Naive B cell (primary cell): Measurements from ENCODE around the gene ZNF500. TPM values are rescaled to one million over a fixed set of nuclear protein-coding genes. Genes with fewer than 3 reads are reported as not detected.

ENCODE experiments used
- ATAC-seq, 2 donors: fragments of 150-1000 bp; cut with Tn5 transposase; 2 replicates each; pipeline ENCODE4 v1.10.0; 2021; ENCODE audit warnings: low read depth in 2 of 2, mild to moderate bottlenecking in 2 of 2, moderate library complexity in 2 of 2
- DNase-seq: peaks from one replicate; pipeline ENCODE4 v3.0.0; 2022
- H3K27ac Mint-ChIP-seq, 6 donors: one replicate each; pipeline ENCODE4 v1.8.0; 2020 to 2022; ENCODE audit warnings: mild to moderate bottlenecking in 6 of 6, mixed read lengths in 6 of 6, moderate library complexity in 5 of 6, inconsistent platforms in 2 of 6
- H3K27me3 Mint-ChIP-seq, 3 donors: one replicate each; pipeline ENCODE4 v1.8.0; 2021 to 2022; ENCODE audit warnings: mixed read lengths in 3 of 3, mild to moderate bottlenecking in 1 of 3
- H3K36me3 Mint-ChIP-seq, 2 donors: one replicate each; pipeline ENCODE4 v1.8.0; 2020 to 2022; ENCODE audit warnings: mixed read lengths in 2 of 2, inconsistent platforms in 1 of 2, mild to moderate bottlenecking in 1 of 2
- H3K4me1 Mint-ChIP-seq, 3 donors: one replicate each; pipeline ENCODE4 v1.8.0; 2020 to 2022; ENCODE audit warnings: mixed read lengths in 3 of 3, inconsistent platforms in 1 of 3, mild to moderate bottlenecking in 1 of 3, moderate library complexity in 1 of 3
- H3K4me3 Mint-ChIP-seq, 8 donors: one replicate each; pipeline ENCODE4 v1.8.0; 2020 to 2022; ENCODE audit warnings: mild to moderate bottlenecking in 8 of 8, mixed read lengths in 8 of 8, moderate library complexity in 8 of 8, inconsistent platforms in 2 of 8
- H3K9me3 Mint-ChIP-seq, 7 donors: one replicate each; pipeline ENCODE4 v1.8.0; 2020 to 2022; ENCODE audit warnings: mixed read lengths in 7 of 7, mild to moderate bottlenecking in 5 of 7, inconsistent platforms in 2 of 7, moderate library complexity in 1 of 7
- polyA plus RNA-seq, 6 donors: library from polyadenylated mRNA; unstranded; fragments of 300-500 nt; fragmentation: Illumina TruSeq; gene quantifications; one replicate each; pipeline ENCODE4 v1.2.3, GENCODE V29; 2021; ENCODE audit warnings: low read depth in 6 of 6

Gene ZNF500
- polyA plus RNA-seq, 6 donors from 2014 or later, result 6.7 to 19.9 (median 14.1) TPM; not detected in 1

DNA sequence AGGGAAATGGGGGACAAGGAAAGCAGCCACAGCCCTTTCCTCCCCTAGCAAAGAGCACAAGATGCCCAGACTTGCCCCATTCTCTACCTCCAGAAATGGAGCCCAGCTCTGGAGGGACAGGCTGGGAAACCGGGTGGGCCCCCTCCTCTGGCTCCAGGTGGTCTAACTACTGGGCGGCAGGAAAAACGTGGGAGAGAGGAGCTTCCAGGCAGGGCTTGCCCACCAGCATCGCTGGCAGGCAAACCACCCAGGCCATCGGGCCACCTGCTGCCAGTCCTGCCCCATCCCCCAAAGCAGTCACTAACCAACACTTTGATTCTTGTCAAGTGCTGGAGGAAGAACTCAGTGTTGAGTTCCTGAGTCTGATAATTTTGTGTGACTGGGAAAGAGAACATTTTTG is 48.5 kb downstream of the ZNF500 start:
- DNase-seq, result no peak
- peak overlapping the region in 2 of 6 donors; percentile 7 to 32 for H3K27ac Mint-ChIP-seq
- H3K4me1 Mint-ChIP-seq, result peaks cover 5 to 14% (median 13%) of the 10 kb centered on the region in 3 donors
- H3K9me3 Mint-ChIP-seq, result no peaks in the 10 kb centered on the region
- H3K27me3 Mint-ChIP-seq, result no peaks in the 10 kb centered on the region
- no peak for ATAC-seq
- H3K36me3 Mint-ChIP-seq, result peaks cover 0 to 4% of the 10 kb centered on the region in 2 donors
- no peak overlapping the region for H3K4me3 Mint-ChIP-seq

- ATAC-seq, result no peak
- Mint-ChIP-seq H3K27me3 (no peaks in the 10 kb centered on the region), H3K4me1 (peaks cover 5 to 14% (median 13%) of the 10 kb centered on the region in 3 donors), H3K9me3 (no peaks in the 10 kb centered on the region), H3K4me3 (no peak overlapping the region), H3K36me3 (peaks cover 7 to 8% of the 10 kb centered on the region in 2 donors), H3K27ac (no peak overlapping the region)
- no peak for DNase-seq
Observed at GRCh38 chr16:4714996-4715395, 52.0 kb downstream of the ZNF500 start.

DNA sequence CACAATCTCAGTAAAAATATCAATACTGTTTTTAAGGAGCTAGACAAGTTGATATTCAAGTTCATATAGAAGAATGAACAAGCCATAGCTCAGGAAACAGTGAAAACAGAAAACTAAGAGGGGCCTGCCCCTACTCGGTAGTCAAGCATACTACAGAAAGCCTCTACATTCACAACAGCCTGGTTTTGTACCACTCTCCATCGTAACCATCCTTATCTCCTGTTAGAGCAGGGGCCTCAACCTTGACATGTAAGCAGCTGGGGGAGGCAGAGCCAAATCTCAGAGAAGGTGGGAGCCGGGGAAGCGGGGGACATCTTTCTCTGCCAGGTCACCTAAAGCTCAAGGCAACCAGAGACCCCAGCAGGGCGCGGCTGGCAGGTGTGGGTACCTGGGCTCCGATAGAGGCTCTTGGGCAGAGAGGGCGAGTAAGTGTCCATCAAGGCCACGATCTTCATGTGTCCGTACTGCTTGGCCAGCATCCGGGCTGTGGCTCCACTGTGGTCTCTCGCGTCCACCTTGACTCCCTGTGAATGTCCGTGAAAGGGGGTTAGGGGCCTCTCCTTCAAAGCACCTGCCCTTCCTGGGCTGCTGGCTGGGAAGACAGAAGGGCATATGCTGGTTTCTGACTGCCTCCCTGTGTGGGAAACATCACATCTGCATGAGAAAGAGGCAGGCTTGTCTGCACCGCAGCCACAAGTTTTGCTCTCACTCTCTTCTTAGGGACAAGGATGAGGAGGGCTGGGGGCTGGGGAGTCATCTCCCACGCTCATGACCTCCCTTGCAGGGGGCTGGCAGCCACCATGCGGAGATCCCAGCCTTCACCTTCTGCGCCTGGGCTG is 53.1 kb downstream of the ZNF500 start:
- ATAC-seq, result no peak
- H3K27ac Mint-ChIP-seq, result peak overlapping the region in 1 of 6 donors; percentile 22

GRCh38 chr16:4709481-4709880 is 57.5 kb downstream of the ZNF500 start:
- peaks cover 7 to 11% of the 10 kb centered on the region in 2 donors for H3K36me3 Mint-ChIP-seq
- H3K4me3 Mint-ChIP-seq, result no peak overlapping the region
- no peaks in the 10 kb centered on the region for H3K27me3 Mint-ChIP-seq
- DNase-seq, result no peak
- H3K27ac Mint-ChIP-seq, result no peak overlapping the region
- H3K9me3 Mint-ChIP-seq, result no peaks in the 10 kb centered on the region
- H3K4me1 Mint-ChIP-seq, result peaks cover 0 to 5% (median 0%) of the 10 kb centered on the region in 3 donors
- ATAC-seq, result no peak

More for the DNA sequence above, 53.1 kb downstream of the ZNF500 start:
- Mint-ChIP-seq H3K27me3 (no peaks in the 10 kb centered on the region), H3K4me3 (peak overlapping the region in 2 of 8 donors; percentile 5 to 59), H3K4me1 (peaks cover 3 to 7% (median 7%) of the 10 kb centered on the region in 3 donors), H3K36me3 (peaks cover 7 to 15% of the 10 kb centered on the region in 2 donors), H3K9me3 (no peaks in the 10 kb centered on the region)
- no peak for DNase-seq

GRCh38 chr16:4706871-4707270 is 60.1 kb downstream of the ZNF500 start:
- Mint-ChIP-seq H3K27me3 (no peaks in the 10 kb centered on the region), H3K4me3 (no peak overlapping the region), H3K4me1 (peaks cover 0 to 5% (median 0%) of the 10 kb centered on the region in 3 donors), H3K36me3 (peaks cover 0 to 11% of the 10 kb centered on the region in 2 donors), H3K9me3 (no peaks in the 10 kb centered on the region), H3K27ac (peak overlapping the region in 1 of 6 donors; percentile 46)
- ATAC-seq, result no peak
- no peak for DNase-seq

DNA sequence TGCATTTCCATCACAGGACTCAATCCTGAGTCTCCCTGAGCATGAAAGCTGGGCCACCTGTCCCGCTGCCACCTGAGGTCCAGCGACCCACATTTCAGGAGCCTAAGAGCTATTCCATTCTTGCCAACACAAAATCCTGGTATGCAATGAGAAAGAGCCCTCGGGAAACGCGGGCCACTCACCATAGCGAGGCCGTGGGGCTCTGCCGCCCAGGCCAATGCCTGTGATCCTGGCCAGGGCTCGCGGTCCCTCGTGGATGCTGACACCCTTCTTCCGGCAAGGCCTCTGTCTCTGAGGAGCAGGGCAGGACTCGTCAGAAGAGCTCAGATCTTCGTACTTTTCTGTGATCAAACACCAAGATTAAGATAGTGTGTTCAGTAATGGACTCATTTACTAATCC is 62.0 kb downstream of the ZNF500 start:
- no peaks in the 10 kb centered on the region for H3K27me3 Mint-ChIP-seq
- H3K4me3 Mint-ChIP-seq, result no peak overlapping the region
- no peak overlapping the region for H3K27ac Mint-ChIP-seq
- ATAC-seq (no peak), DNase-seq (no peak)
- no peaks in the 10 kb centered on the region for H3K9me3 Mint-ChIP-seq
- H3K36me3 Mint-ChIP-seq, result peaks cover 0 to 7% of the 10 kb centered on the region in 2 donors
- H3K4me1 Mint-ChIP-seq, result peaks cover 0 to 5% (median 0%) of the 10 kb centered on the region in 3 donors

- DNase-seq (no peak), ATAC-seq (no peak)
- Mint-ChIP-seq H3K27ac (no peak overlapping the region), H3K9me3 (no peaks in the 10 kb centered on the region), H3K4me1 (peaks cover 0 to 5% (median 0%) of the 10 kb centered on the region in 3 donors), H3K4me3 (no peak overlapping the region), H3K27me3 (no peaks in the 10 kb centered on the region), H3K36me3 (peaks cover 0 to 3% of the 10 kb centered on the region in 2 donors)
Observed at GRCh38 chr16:4704491-4704890, 62.5 kb downstream of the ZNF500 start.

GRCh38 chr16:4703906-4704305 is 63.1 kb downstream of the ZNF500 start:
- Mint-ChIP-seq H3K27ac (no peak overlapping the region), H3K27me3 (no peaks in the 10 kb centered on the region), H3K9me3 (no peaks in the 10 kb centered on the region), H3K36me3 (no peaks in the 10 kb centered on the region), H3K4me1 (peaks cover 0 to 5% (median 0%) of the 10 kb centered on the region in 3 donors), H3K4me3 (no peak overlapping the region)
- ATAC-seq (no peak), DNase-seq (no peak)

GRCh38 chr16:4702466-4702808 is 64.5 kb downstream of the ZNF500 start:
- no peak overlapping the region for H3K27ac Mint-ChIP-seq
- H3K4me3 Mint-ChIP-seq, result no peak overlapping the region

DNA sequence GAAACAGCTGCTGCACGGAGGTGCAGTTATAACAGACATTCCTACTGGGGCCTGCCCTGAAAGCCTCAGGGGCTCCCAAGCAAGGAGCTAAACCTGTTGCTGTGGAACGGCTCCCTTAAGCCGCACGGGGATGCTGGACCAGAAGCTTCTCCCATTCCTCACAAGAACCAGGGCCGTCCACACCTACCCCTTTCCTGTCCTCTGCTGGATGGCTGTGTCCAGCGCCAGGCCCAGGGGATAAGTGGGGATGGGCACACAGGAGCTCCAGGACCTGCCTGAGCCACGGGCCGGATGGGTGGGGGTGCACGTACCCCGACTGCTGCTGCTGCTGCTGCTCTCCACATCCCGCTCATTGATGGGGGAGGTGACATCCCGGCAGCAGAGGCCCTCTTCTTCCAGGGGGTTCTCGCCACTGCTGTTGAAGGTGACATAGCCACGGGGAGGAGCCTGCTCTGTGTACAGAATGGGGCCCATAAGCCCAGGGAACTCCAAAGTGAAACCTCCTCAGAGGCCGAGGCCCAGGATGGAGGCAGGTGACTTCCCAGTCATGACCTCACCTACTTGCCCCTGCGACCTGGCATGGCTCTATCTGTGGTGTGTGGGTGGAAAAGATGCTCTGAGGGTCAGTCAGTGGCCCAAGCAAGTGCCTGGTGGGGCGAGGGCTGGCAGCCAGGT is 65.0 kb downstream of the ZNF500 start:
- DNase-seq, result no peak
- no peak for ATAC-seq
- peaks cover 0 to 4% (median 0%) of the 10 kb centered on the region in 3 donors for H3K4me1 Mint-ChIP-seq
- no peak overlapping the region for H3K4me3 Mint-ChIP-seq
- no peaks in the 10 kb centered on the region for H3K27me3 Mint-ChIP-seq
- H3K36me3 Mint-ChIP-seq, result no peaks in the 10 kb centered on the region
- no peak overlapping the region for H3K27ac Mint-ChIP-seq
- H3K9me3 Mint-ChIP-seq, result no peaks in the 10 kb centered on the region

More at GRCh38 chr16:4702466-4702808, 64.5 kb downstream of the ZNF500 start:
- Mint-ChIP-seq H3K4me1 (peaks cover 0 to 5% (median 0%) of the 10 kb centered on the region in 3 donors), H3K9me3 (no peaks in the 10 kb centered on the region), H3K27me3 (no peaks in the 10 kb centered on the region), H3K36me3 (no peaks in the 10 kb centered on the region)
- ATAC-seq, result no peak
- no peak for DNase-seq

GRCh38 chr16:4700997-4701743 is 65.8 kb downstream of the ZNF500 start:
- DNase-seq, result no peak
- H3K4me1 Mint-ChIP-seq, result no peaks in the 10 kb centered on the region
- H3K27me3 Mint-ChIP-seq, result no peaks in the 10 kb centered on the region
- H3K9me3 Mint-ChIP-seq, result no peaks in the 10 kb centered on the region
- H3K4me3 Mint-ChIP-seq, result no peak overlapping the region
- no peak overlapping the region for H3K27ac Mint-ChIP-seq
- H3K36me3 Mint-ChIP-seq, result no peaks in the 10 kb centered on the region
- ATAC-seq, result no peak

DNA sequence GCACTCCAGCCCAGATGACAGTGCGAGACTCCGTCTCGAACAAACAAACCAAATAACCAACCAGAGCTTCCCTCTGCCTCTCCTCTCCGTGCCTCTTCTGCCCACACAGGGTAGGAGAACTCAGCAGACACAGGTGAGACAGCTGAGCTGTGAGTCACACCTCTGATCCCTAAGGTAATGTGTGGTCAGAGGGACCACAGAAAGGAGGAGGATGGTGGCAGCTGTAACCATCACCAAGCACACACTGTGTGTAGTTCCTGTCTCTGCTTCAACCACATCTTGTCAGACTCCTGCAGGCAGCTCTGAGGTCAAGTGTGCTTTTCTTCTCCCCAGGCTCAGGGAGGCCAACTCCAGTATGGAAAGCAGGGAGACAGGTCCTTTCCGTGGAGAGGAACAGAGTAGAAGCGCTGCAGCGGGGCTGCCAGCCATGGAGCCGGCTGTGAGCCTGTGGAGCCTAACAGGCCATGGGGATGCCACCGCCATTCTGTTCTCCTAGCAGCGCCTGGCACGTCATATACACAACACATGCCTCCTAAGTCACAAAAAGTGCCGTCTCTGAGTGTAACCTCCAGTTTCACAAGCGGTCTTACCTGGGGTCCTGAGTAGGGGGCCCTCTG is 66.5 kb downstream of the ZNF500 start:
- Mint-ChIP-seq H3K27me3 (no peaks in the 10 kb centered on the region), H3K4me1 (no peaks in the 10 kb centered on the region), H3K4me3 (no peak overlapping the region), H3K36me3 (no peaks in the 10 kb centered on the region), H3K27ac (no peak overlapping the region), H3K9me3 (no peaks in the 10 kb centered on the region)
- ATAC-seq, result no peak
- no peak for DNase-seq

DNA sequence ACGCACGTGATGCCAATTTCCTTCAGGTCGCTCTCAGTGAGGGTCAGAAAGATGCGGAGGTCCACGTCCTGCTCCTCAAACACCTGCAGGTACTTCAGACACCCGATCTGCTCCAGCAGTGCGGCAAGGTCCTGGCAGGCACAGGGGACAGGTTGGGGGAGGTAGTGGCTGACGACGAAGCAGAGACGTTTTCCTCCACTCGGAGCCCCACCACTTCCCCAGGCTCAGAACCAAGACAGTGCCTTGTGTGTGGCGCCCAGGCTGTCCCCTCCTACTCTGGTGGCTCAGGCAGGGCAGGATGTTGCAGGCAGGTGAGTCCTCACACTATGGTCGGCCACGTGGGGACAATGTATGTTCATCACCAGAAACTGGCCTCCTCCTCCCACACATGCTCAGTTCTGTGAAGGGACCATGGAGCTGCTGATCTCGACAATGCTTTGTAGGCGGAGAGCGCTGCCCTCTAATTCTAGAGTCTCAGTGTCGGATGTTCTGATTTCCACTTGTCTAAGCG is 67.9 kb downstream of the ZNF500 start:
- no peaks in the 10 kb centered on the region for H3K27me3 Mint-ChIP-seq
- peak overlapping the region in 1 of 6 donors; percentile 53 for H3K27ac Mint-ChIP-seq
- no peaks in the 10 kb centered on the region for H3K36me3 Mint-ChIP-seq
- no peak for ATAC-seq
- no peaks in the 10 kb centered on the region for H3K9me3 Mint-ChIP-seq
- peak overlapping the region in 1 of 8 donors; percentile 46 for H3K4me3 Mint-ChIP-seq
- no peaks in the 10 kb centered on the region for H3K4me1 Mint-ChIP-seq
- DNase-seq, result no peak
